ENCODE measurements around the gene COL21A1. TPM values are rescaled to one million over a fixed set of nuclear protein-coding genes. Genes with fewer than 3 reads are reported as not detected.

Gene COL21A1
- total RNA-seq, 2 experiments from 2014 or later: not detected

DNA sequence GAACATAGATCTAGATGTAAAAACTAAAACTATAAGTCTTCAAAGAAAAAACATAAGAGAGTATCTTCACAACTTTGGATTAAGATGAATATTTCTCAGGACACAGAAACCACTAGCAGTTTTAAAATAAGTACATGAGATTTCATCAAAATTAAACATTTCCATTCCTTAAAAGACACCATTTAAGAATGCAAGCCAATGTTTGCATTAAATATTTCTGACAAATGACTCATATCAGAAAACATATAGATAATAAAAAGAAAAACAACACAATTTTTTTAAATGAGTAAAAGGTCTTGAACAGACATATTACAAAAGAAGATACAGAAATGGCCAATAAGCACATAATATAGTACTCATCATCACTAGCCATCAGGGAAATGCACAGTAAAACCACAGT lies 59.7 kb downstream of the COL21A1 start:
- ChIA-PET CTCF (no interaction called here), POLR2A (no interaction called here)
- Mint-ChIP-seq H3K27me3 (no peaks in the 10 kb centered on the region), H3K4me1 (ENCODE audit: low read depth) (no peaks in the 10 kb centered on the region), H3K9me3 (peaks cover 12% of the 10 kb centered on the region), H3K27ac (no peak overlapping the region), H3K36me3 (ENCODE audit: low read depth) (no peaks in the 10 kb centered on the region), H3K4me3 (no peak overlapping the region)
- H3K4me1 ChIP-seq (ENCODE audit: insufficient read depth, low read length): no peaks in the 10 kb centered on the region
- no peak for DNase-seq
- no peak overlapping the region for H3K4me3 ChIP-seq (ENCODE audit: low read length)
- peaks cover 0 to 5% of the 10 kb centered on the region in 2 experiments for H3K9me3 ChIP-seq (ENCODE audit: control insufficient read depth in 1 of 2, insufficient read depth in 1 of 2, low read length in 2 of 2)
- no peak overlapping the region for H3K27ac ChIP-seq (ENCODE audit: low read depth in 1 of 2, low read length in 2 of 2)
- intact Hi-C loops (cut with DNase I, micrococcal nuclease): no loop called here
- no peaks in the 10 kb centered on the region for H3K27me3 ChIP-seq (ENCODE audit: control insufficient read depth in 1 of 2, insufficient read depth in 2 of 2, low read length in 2 of 2)
- no peaks in the 10 kb centered on the region for H3K36me3 ChIP-seq (ENCODE audit: insufficient read depth, low read length)
- no peak for ATAC-seq (ENCODE audit: poor library complexity)
- TF ChIP-seq CTCF (IDR thresholded peaks at IDR 0.05): no peak

- ATAC-seq (ENCODE audit: poor library complexity) (no peak), DNase-seq (no peak)
- no peak overlapping the region for H3K4me3 ChIP-seq (ENCODE audit: low read length)
- Mint-ChIP-seq H3K27ac (no peak overlapping the region), H3K4me3 (no peak overlapping the region), H3K4me1 (ENCODE audit: low read depth) (no peaks in the 10 kb centered on the region), H3K9me3 (peaks cover 22% of the 10 kb centered on the region), H3K36me3 (ENCODE audit: low read depth) (no peaks in the 10 kb centered on the region), H3K27me3 (no peaks in the 10 kb centered on the region)
- no peaks in the 10 kb centered on the region for H3K36me3 ChIP-seq (ENCODE audit: insufficient read depth, low read length)
- no peaks in the 10 kb centered on the region for H3K27me3 ChIP-seq (ENCODE audit: control insufficient read depth in 1 of 2, insufficient read depth in 2 of 2, low read length in 2 of 2)
- ChIA-PET CTCF (no interaction called here), POLR2A (no interaction called here)
- TF ChIP-seq CTCF (IDR thresholded peaks at IDR 0.05): no peak
- H3K9me3 ChIP-seq (ENCODE audit: control insufficient read depth in 1 of 2, insufficient read depth in 1 of 2, low read length in 2 of 2): peaks cover 0 to 15% of the 10 kb centered on the region in 2 experiments
- intact Hi-C loops (cut with DNase I, micrococcal nuclease): no loop called here
- no peaks in the 10 kb centered on the region for H3K4me1 ChIP-seq (ENCODE audit: insufficient read depth, low read length)
- no peak overlapping the region for H3K27ac ChIP-seq (ENCODE audit: low read depth in 1 of 2, low read length in 2 of 2)
These were observed 70.6 kb downstream of the COL21A1 start for GRCh38 chr6:56176741-56177140.

DNA sequence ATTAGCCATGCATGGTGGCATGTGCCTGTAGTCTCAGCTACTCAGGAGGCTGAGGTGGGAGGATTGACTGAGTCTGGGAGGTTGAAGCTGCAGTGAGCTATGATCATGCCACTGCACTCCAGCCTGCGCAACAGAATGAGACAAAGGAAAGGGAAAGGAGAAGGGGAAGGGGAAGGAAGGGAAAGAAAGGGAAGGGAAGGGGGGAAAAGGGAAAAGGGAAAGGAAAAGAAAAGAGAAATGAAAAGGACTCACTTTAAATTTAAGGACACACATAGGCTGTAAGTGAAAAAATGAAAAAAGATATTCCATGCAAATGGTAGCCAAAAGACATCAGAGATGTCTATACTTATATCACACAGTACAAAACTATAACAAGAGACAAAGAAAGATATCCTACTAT lies 74.2 kb downstream of the COL21A1 start:
- intact Hi-C loops (cut with DNase I, micrococcal nuclease): no loop called here
- DNase-seq: no peak
- Mint-ChIP-seq H3K4me3 (no peak overlapping the region), H3K36me3 (ENCODE audit: low read depth) (no peaks in the 10 kb centered on the region), H3K27me3 (no peaks in the 10 kb centered on the region), H3K4me1 (ENCODE audit: low read depth) (no peaks in the 10 kb centered on the region), H3K27ac (no peak overlapping the region), H3K9me3 (peaks cover 33% of the 10 kb centered on the region)
- CTCF ChIA-PET: no interaction called here
- Histone ChIP-seq H3K4me3 (ENCODE audit: low read length) (no peak overlapping the region), H3K4me1 (ENCODE audit: insufficient read depth, low read length) (no peaks in the 10 kb centered on the region), H3K27ac (ENCODE audit: low read depth in 1 of 2, low read length in 2 of 2) (no peak overlapping the region), H3K36me3 (ENCODE audit: insufficient read depth, low read length) (no peaks in the 10 kb centered on the region), H3K27me3 (ENCODE audit: control insufficient read depth in 1 of 2, insufficient read depth in 2 of 2, low read length in 2 of 2) (no peaks in the 10 kb centered on the region), H3K9me3 (ENCODE audit: control insufficient read depth in 1 of 2, insufficient read depth in 1 of 2, low read length in 2 of 2) (peaks cover 0 to 15% of the 10 kb centered on the region in 2 experiments)
- no peak for ATAC-seq (ENCODE audit: poor library complexity)
- POLR2A ChIA-PET: no interaction called here
- TF ChIP-seq CTCF (IDR thresholded peaks at IDR 0.05): no peak
